ENCODE data around the gene ZNF254.

DNA sequence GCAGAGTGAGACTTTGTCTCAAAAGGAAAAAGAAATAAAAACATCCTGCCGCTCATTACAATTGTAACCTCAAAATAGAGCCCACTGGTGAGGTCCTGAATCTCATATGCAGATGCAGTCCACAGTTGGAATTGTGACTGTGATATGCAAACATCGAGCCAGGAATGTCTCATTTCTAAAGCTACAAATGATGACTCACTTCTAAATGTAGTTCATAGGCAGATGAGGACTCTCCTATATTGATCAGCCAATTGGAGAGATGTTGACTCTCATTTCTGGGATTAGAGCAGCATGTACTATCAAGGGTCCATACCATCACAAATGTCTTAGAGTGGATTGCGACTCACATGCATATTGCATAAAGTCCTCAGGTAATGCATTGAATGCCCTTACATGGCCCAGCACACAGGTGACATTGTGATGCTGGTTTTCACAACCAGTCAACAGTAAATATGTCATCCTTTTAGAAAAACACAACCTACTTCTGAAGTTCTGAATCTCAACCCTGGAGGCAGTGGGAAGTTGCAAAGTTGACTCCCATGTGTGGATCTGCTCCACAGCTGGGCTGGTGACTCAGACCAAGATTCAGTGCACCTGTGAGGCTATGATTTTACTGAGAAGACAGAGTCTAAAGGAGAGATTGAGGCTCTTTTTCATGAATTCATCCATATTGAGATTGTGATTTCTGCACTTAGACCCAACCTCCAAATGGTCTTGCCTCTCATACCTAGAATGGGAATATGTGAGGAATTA lies 16.9 kb upstream of the ZNF254 start:
- TF ChIP-seq, protein P1, sequence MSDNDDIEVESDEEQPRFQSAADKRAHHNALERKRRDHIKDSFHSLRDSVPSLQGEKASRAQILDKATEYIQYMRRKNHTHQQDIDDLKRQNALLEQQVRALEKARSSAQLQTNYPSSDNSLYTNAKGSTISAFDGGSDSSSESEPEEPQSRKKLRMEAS (IDR thresholded peaks at IDR 0.05; ENCODE audit: low read depth, low read length), result no peak
- no peak for TF ChIP-seq POLR2A (IDR thresholded peaks at IDR 0.05; ENCODE audit: extremely low read depth, insufficient read length)

Data from NB4 (cell line).